Retinal pigment epithelial cell (primary cell): ENCODE measurements around the gene MLLT3.

Experiments
- DNase-seq: peaks from one replicate; pipeline ENCODE4 v3.0.0-alpha.2; 2010; ENCODE audit warnings: low read depth
- H3K4me3 ChIP-seq: 2 replicates; pipeline ENCODE4 v1.5.1; 2011; ENCODE audit warnings: mild to moderate bottlenecking, low read length, control low read depth, moderate library complexity
- TF ChIP-seq, protein P1 (sequence below): conservative IDR thresholded peaks from 2 replicates; pipeline ENCODE4 v1.5.1; 2011; ENCODE audit warnings: low read depth, low read length, control low read depth, inconsistent platforms

The MLLT3 gene

DNA sequence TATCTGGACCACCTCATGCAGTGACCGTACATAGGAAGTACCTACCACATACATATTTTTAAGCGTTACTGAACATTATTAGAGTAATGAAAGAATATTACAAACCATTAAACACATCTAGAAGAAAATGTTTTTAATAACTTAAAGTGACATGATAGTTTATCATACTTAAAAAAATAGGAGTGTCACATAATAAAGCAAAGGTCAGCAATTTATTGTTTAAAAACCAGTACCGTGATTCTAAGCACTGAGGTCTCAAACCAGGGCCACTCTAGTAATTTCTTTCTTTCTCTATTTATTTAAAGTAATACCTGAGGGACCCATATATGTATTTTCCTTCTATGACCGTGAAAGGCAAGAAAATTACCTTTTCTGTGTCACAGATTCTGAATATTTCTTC is 216.0 kb downstream of the MLLT3 start:
- DNase-seq = no peak
- no peak overlapping the region for H3K4me3 ChIP-seq
- TF ChIP-seq, protein P1, sequence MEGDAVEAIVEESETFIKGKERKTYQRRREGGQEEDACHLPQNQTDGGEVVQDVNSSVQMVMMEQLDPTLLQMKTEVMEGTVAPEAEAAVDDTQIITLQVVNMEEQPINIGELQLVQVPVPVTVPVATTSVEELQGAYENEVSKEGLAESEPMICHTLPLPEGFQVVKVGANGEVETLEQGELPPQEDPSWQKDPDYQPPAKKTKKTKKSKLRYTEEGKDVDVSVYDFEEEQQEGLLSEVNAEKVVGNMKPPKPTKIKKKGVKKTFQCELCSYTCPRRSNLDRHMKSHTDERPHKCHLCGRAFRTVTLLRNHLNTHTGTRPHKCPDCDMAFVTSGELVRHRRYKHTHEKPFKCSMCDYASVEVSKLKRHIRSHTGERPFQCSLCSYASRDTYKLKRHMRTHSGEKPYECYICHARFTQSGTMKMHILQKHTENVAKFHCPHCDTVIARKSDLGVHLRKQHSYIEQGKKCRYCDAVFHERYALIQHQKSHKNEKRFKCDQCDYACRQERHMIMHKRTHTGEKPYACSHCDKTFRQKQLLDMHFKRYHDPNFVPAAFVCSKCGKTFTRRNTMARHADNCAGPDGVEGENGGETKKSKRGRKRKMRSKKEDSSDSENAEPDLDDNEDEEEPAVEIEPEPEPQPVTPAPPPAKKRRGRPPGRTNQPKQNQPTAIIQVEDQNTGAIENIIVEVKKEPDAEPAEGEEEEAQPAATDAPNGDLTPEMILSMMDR = no peak

- TF ChIP-seq, protein P1 = no peak
- H3K4me3 ChIP-seq = no peak overlapping the region
- no peak for DNase-seq
These were observed 216.7 kb downstream of the MLLT3 start for GRCh38 chr9:20405616-20406015.

- H3K4me3 ChIP-seq = no peak overlapping the region
These were observed 217.2 kb downstream of the MLLT3 start for GRCh38 chr9:20405078-20405477.

GRCh38 chr9:20404192-20404813 is 218.0 kb downstream of the MLLT3 start:
- H3K4me3 ChIP-seq = no peak overlapping the region
- TF ChIP-seq, protein P1 = no peak
- DNase-seq = no peak

More at GRCh38 chr9:20405078-20405477, 217.2 kb downstream of the MLLT3 start:
- TF ChIP-seq, protein P1 = no peak
- no peak for DNase-seq

- H3K4me3 ChIP-seq = no peak overlapping the region
- no peak for DNase-seq
- TF ChIP-seq, protein P1 = no peak
These were observed 219.0 kb downstream of the MLLT3 start for GRCh38 chr9:20403346-20403745.

DNA sequence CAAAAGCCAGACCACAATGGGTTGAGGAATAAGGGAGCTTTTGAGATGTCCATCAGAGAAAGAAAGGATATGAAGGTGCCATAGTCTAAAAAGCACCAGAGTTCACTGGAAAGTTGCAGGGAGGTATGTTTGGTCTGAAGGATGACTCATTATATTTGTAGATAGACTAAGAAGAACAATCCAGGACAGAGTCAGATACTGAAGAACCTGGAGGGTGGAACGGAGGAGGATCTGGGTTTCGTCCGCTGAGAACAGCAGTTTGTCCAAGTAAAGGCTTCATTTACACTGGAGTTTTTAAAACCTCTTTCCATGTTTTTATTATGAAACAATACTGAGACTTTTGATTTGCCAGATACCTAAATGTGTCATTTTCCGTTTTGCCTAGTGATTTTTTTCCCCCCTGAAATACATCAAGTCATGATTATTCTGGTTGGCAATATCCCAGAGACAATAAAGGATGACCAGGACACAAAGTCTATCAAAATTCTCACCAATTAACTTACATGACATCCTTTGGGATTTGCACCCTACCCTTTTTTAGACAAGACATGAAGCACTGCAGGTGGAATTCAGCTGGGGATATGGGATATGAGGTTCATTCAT is 219.9 kb downstream of the MLLT3 start:
- DNase-seq = no peak
- H3K4me3 ChIP-seq = no peak overlapping the region
- TF ChIP-seq, protein P1 = no peak

GRCh38 chr9:20398536-20399338 is 223.6 kb downstream of the MLLT3 start:
- DNase-seq = no peak
- TF ChIP-seq, protein P1 = no peak
- H3K4me3 ChIP-seq = no peak overlapping the region
